Measurements from ENCODE around the gene SUN5. TPM values are rescaled to one million over a fixed set of nuclear protein-coding genes. Genes with fewer than 3 reads are reported as not detected.

Gene SUN5
- total and polyA plus RNA-seq, 8 donors: not detected

GRCh38 chr20:33037456-33037855, 33.2 kb upstream of the SUN5 start:
- no peaks in the 10 kb centered on the region for H3K27me3 ChIP-seq
- H3K36me3 ChIP-seq: no peaks in the 10 kb centered on the region
- H3K4me3 ChIP-seq: no peak overlapping the region
- TF ChIP-seq CTCF (IDR thresholded peaks at IDR 0.05): no peak
- WGBS, 2 donors: 49 to 52% methylated on average over 5 of the region's 5 CpGs
- H3K27ac ChIP-seq: no peak overlapping the region
- FAIRE-seq (no peak), ATAC-seq (no peak), DNase-seq (no peak)
- intact Hi-C loops (cut with DNase I): no loop called here
- no peaks in the 10 kb centered on the region for H3K4me1 ChIP-seq
- no peaks in the 10 kb centered on the region for H3K9me3 ChIP-seq

GRCh38 chr20:33034901-33035492, 30.8 kb upstream of the SUN5 start:
- TF ChIP-seq CTCF (IDR thresholded peaks at IDR 0.05): no peak
- intact Hi-C loops (cut with DNase I): no loop called here
- Histone ChIP-seq H3K4me1 (no peaks in the 10 kb centered on the region), H3K9me3 (no peaks in the 10 kb centered on the region), H3K27ac (no peak overlapping the region), H3K4me3 (no peak overlapping the region), H3K27me3 (no peaks in the 10 kb centered on the region), H3K36me3 (no peaks in the 10 kb centered on the region)
- WGBS, 2 donors: 66 to 73% methylated on average over 6 of the region's 6 CpGs
- FAIRE-seq: no peak
- no peak for ATAC-seq
- no peak for DNase-seq

GRCh38 chr20:33034115-33034514, 29.9 kb upstream of the SUN5 start:
- H3K27ac ChIP-seq: no peak overlapping the region
- no peak overlapping the region for H3K4me3 ChIP-seq
- H3K9me3 ChIP-seq: no peaks in the 10 kb centered on the region
- FAIRE-seq (no peak), ATAC-seq (no peak), DNase-seq (no peak)
- no peaks in the 10 kb centered on the region for H3K36me3 ChIP-seq
- no peaks in the 10 kb centered on the region for H3K4me1 ChIP-seq
- 63 to 71% methylated on average over 5 of the region's 5 CpGs for WGBS, 2 donors
- no peak for TF ChIP-seq CTCF (IDR thresholded peaks at IDR 0.05)
- H3K27me3 ChIP-seq: no peaks in the 10 kb centered on the region
- intact Hi-C loops (cut with DNase I): no loop called here

- DNase-seq (no peak), ATAC-seq (no peak), FAIRE-seq (no peak)
- no peaks in the 10 kb centered on the region for H3K36me3 ChIP-seq
- no peaks in the 10 kb centered on the region for H3K4me1 ChIP-seq
- H3K4me3 ChIP-seq: no peak overlapping the region
- no peaks in the 10 kb centered on the region for H3K27me3 ChIP-seq
- H3K9me3 ChIP-seq: no peaks in the 10 kb centered on the region
- H3K27ac ChIP-seq: no peak overlapping the region
- intact Hi-C loops (cut with DNase I): no loop called here
- 53 to 71% methylated on average over 5 of the region's 5 CpGs for WGBS, 2 donors
- TF ChIP-seq CTCF (IDR thresholded peaks at IDR 0.05): no peak
These were observed 29.1 kb upstream of the SUN5 start for GRCh38 chr20:33033381-33033780.

GRCh38 chr20:33032555-33032954, 28.3 kb upstream of the SUN5 start:
- FAIRE-seq (no peak), DNase-seq (no peak), ATAC-seq (no peak)
- Histone ChIP-seq H3K36me3 (no peaks in the 10 kb centered on the region), H3K4me3 (no peak overlapping the region), H3K9me3 (no peaks in the 10 kb centered on the region), H3K27ac (no peak overlapping the region), H3K4me1 (no peaks in the 10 kb centered on the region), H3K27me3 (no peaks in the 10 kb centered on the region)
- no peak for TF ChIP-seq CTCF (IDR thresholded peaks at IDR 0.05)
- WGBS, 2 donors: 52 to 72% methylated on average over 6 of the region's 6 CpGs
- intact Hi-C loops (cut with DNase I): no loop called here
